ENCODE results near the gene EIF4H.
A peak's percentile ranks its signal among the peaks of the same experiment; 100 is the strongest.
"Not testable (repeated sequence)": the region's sequence is repeated elsewhere in the genome, so short reads cannot be mapped to it uniquely, and the experiment has no call there.

DNA sequence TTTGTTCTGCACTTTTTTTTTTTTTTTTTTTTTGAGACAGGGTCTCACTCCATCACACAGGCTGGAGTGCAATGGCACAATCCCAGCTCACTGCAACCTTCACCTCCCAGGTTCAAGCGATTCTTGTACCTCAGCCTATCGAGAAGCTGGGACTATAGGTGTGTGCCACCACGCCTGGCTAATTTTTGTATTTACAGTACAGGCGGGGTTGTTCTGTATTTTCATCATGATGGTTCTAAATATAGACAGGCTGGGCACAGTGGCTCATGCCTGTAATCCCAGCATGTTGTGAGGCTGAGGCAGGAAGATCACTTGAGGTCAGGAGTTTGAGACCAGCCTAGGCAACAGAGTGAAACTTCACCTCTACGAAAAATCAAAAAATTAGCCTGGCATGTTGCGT lies 6.8 kb upstream of the EIF4H start:
- peak; percentile 57 for TF ChIP-seq EP300 (IDR thresholded peaks at IDR 0.05; ENCODE audit: low read depth)
- TF ChIP-seq, protein P1, sequence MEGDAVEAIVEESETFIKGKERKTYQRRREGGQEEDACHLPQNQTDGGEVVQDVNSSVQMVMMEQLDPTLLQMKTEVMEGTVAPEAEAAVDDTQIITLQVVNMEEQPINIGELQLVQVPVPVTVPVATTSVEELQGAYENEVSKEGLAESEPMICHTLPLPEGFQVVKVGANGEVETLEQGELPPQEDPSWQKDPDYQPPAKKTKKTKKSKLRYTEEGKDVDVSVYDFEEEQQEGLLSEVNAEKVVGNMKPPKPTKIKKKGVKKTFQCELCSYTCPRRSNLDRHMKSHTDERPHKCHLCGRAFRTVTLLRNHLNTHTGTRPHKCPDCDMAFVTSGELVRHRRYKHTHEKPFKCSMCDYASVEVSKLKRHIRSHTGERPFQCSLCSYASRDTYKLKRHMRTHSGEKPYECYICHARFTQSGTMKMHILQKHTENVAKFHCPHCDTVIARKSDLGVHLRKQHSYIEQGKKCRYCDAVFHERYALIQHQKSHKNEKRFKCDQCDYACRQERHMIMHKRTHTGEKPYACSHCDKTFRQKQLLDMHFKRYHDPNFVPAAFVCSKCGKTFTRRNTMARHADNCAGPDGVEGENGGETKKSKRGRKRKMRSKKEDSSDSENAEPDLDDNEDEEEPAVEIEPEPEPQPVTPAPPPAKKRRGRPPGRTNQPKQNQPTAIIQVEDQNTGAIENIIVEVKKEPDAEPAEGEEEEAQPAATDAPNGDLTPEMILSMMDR (IDR thresholded peaks at IDR 0.05) = not testable (repeated sequence)
- not testable (repeated sequence) for TF ChIP-seq POLR2A (IDR thresholded peaks at IDR 0.05)

All from transverse colon (tissue), 3 donors.